NCI-H526 (cell line): ENCODE data around the gene ZNF341.
"Not testable (repeated sequence)": the region's sequence is repeated elsewhere in the genome, so short reads cannot be mapped to it uniquely, and the experiment has no call there.

Experiments used
- DNase-seq, 2 experiments: peaks; one replicate each; lab custom pipeline; 2025; lab: John Stamatoyannopoulos, UW

ZNF341 gene

DNA sequence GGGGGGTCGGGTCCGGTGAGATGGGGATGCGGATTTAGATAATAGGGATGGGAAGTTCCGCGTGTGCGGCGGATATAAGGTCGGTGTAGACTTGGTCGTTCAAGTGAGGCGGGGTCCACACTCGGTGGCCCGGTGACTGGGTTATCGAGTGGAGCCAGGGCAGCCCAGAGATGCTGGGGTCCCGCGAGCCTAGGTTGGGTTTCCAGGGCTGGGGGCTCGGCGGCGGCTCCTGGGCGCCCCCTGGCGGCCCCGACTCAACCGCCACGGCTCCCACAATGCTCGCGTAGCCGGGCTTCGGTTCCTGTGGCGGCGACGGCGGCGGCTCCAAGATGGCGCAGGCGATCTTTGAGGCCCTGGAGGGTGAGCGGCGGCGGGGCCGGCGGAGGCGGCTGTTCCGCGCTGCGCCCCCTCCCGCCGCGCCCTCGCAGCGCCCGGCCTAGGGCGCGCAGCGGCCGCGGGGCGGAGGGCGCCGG is at the start of gene ZNF341:
Gene ZNF341 (plus strand): TSS at position 304 of the 473 bp plus-strand sequence. CDS start 26 bp downstream, at position 330.
- peak; percentile 82 to 98 for DNase-seq

DNA sequence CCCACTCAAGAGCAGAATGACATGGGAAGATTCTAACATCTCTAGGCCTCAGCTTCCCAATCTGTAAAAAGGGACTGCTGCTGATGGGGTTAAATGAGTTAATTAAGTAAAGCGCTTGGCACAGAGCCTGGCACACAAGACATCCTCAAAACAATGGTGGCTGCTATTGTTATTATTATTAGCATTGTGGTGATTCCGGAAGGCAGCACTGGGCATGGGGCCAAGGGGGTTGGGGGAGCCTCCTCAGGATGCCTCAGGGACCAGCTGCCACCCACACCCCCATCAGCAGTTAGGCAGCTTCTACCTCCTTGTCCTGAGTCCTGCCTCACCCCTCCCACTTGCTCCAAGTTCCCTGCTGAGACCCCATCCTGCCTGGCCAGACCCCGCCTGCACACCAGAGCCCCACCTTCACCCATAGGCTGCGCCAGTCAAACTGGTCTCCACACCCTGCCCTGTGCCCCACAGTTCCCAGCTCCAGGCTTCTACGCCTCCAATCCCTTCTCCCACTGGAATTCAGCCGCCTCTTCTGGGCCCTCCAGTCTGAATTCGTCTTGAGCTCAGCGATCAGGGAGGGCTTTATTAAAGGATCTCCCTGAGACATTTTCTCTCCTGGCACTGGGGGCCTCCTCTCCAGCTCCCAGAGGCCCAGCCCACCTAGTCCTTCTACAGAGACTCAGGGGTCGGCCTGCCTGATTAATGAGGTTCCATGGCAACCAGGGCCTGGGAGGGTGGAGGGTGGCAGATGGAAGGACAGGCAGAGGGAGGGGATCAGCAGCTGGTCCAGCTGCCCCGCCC is 47.1 kb upstream of the ZNF341 start:
- peak in 1 of 2 experiments; percentile 65 for DNase-seq

DNA sequence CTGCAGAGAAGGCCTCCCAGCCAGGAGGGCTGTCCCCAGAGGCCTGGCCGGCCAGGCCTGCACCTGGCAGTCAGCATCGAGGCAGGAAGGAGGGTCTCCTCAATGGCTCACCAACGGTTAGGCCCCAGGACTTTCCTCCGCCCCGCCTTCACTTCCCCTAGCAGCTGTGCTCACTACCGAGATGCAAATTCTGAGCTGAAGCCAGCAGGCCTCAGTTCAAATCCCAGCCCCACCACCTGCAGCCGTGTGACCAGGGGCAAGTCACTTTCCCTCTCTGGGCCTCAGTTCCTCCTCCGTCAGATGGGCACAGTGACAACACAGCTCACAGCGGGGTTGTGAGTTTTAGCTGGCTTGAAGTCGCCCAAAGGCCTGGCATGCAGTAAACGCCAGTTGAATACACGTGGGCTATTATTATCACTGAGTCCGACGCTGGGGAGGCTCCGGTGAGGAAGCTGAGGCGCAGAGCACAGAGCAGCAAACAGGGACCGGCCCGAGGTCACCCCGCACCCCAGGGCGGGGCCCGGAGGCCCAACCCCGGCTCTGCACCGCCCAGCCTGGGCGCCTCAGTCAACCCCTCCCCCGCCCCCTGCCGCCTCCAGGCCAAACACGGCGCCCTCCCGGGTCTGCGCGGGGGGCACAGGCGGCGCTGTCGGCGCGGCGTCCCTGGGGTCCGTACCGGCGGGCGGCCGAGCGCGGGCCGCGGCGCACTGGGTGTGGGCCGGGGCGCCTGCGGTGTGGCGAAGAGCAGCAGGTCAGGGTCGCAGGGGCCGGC is 46.3 kb upstream of the ZNF341 start:
- DNase-seq = peak; percentile 80 to 94

DNA sequence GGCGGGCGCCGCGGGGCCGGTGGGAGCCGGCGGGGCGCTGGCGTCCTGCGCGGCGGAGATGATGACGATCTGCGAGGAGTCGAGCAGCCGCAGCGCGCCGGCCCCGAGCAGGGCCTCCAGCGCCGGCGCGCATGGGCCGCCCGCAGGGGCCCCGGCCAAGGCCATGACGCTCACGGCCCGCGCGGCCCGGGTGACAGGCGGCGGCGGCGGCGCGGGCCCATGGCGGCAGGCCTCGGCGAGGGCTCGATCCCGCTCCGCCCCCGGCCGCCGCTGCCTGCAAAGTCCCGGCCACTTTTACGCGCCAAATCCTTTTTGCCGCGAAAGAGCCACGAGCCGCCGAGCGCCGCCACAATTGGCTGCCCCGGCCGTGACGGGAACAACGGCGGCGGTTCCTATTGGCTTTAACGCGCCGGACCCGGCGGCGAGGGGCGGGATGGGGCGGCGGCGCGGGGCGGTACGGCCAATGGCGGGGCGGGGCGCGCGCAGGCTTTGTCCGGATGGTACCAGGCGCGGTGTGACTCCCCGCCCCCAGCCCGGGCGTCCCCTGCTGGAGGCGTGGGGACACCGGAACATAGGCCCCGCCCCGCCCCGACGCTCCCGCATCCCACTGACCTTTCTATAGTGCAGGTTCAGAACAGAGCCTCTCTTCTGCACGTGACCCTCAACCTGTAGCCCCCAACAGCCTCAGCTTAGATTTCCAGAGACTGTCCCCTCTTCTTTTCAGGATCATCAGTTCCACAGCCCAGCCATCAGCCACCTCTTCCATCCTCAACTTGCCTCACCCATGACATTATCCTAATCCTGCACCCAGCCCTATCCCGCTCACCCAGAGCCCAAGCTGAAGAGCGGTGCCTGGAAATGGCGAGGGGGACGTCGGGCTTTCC is 45.5 kb upstream of the ZNF341 start, which contains the start of gene E2F1:
Gene E2F1 (minus strand): TSS at position 286 of the 884 bp plus-strand sequence. CDS start 121 bp downstream, at position 165.
- DNase-seq = peak; percentile 88 to 99

DNA sequence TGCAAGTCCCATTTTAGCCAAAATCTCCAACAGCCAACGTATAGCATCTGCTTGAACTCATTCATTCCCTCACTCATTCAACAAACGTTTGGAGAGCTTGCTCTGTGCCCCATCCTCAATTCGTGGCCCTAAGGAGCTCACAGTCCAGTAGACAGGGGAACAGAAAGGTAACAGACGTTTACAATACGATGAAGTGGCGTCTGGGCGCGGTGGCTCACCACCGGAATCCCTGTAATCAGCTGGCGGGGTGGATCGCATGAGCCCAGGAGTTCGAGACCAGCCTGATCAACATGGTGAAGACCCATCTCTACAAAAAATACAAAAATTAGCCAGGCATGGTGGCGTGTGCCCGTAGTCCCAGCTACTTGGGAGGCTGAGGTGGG is 44.8 kb upstream of the ZNF341 start:
- no peak for DNase-seq

DNA sequence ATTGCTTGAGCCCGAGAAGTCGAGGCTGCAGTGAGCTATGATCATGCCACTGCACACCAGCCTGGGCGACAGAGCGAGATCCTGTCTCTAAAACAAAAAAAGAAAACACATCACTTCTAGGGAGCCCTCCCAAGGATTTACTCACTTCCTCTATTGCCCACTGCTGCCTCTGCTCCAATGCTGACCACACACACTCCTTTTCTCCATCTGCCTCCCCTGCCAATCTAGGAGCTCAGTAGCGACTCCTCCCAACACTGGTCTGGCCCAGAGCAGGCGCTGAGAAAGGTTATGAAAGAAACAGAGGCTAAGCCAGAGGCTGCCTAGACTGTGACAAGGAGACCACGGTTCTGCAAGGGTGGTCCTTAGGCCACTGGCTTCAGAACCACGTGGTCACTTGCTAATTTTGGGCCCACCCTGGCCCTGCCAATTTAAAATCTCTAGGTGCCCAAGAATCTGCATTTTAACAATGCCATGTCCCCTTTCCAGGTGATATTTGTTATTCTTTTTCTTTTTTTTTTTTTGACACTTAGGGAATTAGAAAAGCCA is 44.4 kb upstream of the ZNF341 start:
- DNase-seq = no peak

DNA sequence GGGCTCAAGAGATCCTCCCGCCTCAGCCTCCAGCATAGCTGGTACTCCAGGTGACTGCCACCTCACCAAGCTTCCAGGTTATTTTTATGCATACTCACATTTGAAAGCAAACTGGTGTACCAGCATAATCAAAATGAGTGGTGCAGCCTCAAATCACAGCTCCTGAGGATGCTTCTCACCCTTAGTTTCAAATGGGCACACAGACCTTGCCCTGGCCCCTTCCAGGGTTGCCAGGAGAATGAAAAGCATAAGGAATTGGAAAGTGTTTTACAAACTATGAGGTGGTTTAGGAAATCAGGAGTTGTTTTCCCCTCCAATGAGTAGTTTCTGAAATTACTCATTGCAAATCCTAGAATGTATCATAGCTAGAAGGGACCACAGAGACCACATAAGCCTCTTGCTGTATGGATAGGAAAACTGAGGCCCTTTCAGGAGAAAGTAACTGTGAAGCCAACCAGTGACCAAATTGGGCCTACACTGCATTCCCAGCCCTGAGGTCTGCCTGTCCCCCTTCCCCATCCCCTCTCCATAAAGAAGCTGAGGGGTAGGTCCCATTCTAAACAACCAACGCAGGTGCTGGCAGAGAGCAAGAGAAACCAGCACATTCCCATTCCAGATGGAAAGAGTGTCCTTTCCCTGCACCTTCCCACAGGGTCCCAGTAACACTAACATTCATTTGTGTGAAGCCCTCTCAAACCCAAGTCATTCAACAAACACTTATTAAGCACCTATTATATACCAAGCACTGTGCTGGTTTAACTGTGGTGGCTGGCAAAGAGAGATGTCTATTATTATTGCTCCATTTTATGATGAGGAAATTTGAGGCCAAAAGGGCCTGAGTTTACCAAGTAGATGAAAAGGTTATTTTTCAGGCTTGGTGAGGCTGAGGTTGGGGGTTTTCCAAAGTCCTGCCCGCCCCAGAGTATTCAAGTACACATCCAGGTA is 43.5 kb upstream of the ZNF341 start:
- no peak for DNase-seq

DNA sequence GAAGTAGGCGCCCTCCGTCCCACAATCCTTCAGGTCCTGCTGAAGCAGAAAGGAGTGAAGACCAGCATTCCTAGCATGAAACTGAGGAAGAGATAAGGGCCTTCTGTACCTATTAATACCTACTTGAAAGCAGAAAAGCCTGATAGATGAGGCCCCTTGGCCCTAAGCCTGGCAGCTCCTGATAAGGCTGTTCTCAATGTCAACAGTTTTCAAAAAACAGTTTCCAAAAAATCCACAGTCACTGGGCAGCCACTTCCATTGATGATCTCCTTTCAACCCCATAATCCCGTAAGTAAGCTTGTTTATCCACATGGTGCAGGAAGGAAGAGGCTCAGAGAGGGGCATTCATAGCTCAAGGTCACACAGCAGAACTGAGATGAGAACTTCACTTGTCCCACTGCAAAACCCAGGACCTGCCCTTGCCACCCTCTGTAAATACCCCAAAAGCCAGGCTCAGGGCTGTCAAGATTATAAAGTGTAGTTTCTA is 42.8 kb upstream of the ZNF341 start:
- no peak for DNase-seq

DNA sequence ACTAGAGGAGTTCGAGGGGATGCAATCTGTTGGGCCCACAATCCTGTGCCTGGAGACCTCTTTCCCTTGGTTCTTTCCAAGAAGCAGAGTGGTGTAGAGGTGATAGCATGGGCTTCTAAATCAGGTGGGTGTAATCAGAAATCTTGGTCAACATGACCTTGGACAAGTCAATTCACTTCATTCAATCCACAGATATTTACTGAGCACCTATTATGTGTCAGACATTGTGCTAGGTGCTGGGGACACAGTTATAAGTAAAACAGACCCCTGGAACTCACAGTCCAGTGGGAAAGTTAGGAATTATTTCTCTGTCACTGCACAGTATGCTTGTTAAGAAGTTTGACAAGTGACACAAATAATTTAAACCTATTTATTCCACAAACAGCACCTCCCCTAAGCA is 42.3 kb upstream of the ZNF341 start:
- no peak for DNase-seq

DNA sequence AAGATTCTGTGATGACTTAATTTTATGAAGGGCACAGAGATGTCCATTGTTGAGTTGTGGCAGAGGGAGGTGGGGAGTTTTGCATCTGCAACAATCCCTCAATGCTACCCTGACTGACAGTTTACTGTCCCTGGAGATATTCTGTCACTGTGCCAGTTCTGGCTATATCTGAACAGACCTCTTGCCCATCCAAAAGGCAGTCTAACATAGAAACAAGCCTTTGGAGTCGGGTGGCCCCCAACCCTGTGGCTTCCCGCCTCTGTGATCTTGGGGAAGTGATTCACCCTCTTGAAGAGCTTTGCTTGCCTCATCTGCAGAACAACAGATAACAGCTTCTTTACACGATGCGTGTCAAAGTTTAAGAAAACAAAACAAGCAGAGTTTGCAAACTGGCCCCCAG is 41.8 kb upstream of the ZNF341 start:
- DNase-seq = no peak

DNA sequence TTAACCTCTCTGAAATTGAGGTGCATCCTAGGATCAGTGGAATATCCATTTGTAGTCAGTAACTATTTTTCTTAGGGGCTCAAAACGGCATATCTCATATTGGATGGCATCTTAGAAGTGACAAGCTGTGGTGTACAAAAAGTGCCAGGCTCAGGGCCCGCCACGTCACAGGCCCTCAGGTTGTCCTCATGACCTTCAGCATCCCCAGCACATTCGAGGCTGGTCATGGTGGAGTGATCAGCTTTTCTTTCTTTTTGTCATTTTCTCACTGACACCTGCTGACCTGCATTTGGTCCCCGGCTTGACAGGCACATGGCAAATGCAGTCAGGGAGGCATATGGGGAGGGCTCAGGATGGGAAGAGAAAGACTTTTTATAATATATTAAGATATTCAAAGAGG is 38.5 kb upstream of the ZNF341 start:
- DNase-seq = no peak

DNA sequence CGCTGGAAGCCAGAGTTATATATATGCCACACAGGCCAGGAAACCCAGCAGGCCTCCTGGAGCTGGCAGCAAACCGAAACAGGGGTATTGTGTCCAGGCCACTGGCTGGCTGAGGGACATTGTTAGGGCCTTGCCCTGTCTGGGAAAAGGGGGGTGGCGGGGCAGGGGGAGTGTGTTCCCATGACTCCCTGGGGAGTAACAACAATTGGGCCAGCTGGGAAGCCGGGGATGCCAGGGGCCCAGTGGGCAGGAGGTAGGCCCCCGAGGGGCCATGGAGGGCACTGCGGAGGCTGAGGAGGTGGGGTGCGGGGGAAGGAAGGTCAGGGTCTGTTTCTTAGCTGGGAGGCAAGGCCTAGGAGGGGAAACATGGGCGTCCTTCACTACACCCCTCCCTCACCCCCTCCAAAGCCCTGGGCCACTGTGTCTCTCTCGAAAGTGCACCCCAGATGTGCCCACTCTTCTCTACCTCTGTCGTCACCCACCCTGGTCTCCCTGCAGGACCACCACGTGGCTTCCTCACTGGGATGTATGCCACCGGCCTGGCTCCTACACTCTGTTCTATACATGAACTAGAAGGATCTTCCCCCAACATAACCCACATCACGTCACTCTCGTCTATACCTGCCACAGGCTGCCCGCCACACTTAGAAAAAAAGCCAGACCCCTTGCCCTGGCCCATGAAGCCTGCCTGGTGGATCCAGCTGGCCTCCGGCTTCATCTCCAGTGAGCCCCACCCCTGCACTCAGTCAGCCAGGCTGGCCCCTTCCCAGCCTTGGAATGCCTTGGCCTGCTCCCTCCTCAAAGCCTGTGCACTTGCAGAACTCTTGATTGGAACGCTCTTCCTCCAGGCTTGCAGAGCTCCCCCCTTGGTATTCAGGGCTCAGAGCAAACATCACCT is 37.8 kb upstream of the ZNF341 start:
- no peak for DNase-seq

DNA sequence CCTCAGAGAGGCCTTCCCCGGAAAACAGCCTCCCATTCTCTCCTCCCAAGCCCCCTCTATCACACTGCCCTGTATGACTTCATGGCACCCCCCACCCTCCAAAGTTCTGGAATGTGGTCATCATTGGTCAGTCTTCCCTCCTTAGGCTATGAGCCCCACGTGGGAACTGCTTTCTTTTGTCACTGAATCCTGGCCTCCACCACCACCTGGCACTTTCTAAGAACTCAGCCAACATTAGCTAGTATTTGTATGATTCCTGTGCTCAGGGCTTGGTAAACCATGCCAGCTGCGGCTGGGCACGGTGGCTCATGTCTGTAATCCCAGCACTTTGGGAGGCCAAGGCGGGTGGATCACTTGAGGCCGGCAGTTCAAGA is 37.2 kb upstream of the ZNF341 start:
- no peak for DNase-seq

DNA sequence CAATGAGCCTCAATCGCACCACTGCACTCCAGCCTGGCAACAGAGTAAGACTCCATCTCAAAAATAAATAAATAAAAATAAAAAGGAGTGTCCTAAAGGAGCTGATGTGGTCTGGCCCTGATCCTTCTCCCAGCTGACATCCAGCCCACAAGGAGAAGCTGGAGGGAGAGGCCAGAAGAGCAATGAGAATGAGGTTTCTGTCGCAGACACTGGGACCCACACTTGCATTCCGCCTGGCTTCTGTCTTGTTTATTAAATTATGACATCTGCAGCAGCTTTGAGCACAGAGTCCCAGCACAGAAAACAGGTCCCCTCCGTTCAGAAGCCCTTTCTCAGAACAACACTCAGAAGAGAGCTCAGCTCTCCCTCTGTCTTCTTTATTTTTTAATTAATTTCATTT is 35.3 kb upstream of the ZNF341 start:
- DNase-seq = no peak

DNA sequence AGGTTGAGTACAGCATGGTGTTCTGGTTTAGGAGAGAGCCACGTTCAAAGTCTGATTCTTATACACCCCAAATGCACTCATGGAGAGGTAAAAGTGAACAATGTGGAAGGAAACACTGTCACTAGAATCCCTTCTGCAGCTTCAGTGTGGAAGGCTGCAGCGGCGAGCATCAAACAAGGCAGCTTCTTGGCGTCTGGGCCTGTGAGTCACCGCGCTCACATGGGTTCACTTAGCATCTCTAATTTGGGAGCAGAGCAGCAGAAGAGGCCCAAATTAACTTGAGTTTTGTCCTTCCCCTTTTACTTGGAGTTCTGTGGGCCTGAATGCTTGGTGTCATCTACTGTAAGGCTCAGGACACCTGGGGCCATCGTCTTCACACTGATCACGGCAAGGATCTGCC is 34.7 kb upstream of the ZNF341 start:
- no peak for DNase-seq

DNA sequence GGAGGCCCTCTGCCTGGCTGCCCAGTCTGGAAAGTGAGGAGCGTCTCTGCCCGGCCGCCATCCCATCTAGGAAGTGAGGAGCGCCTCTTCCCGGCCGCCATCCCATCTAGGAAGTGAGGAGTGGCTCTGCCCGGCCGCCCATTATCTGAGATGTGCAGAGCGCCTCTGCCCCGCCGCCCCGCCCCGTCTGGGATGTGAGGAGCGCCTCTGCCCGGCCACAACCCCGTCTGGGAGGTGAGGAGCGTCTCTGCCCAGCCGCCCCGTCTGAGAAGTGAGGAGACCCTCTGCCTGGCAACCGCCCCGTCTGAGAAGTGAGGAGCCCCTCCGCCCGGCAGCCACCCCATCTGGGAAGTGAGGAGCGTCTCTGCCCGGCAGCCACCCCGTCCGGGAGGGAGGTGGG is 32.8 kb upstream of the ZNF341 start:
- DNase-seq = not testable (repeated sequence)

DNA sequence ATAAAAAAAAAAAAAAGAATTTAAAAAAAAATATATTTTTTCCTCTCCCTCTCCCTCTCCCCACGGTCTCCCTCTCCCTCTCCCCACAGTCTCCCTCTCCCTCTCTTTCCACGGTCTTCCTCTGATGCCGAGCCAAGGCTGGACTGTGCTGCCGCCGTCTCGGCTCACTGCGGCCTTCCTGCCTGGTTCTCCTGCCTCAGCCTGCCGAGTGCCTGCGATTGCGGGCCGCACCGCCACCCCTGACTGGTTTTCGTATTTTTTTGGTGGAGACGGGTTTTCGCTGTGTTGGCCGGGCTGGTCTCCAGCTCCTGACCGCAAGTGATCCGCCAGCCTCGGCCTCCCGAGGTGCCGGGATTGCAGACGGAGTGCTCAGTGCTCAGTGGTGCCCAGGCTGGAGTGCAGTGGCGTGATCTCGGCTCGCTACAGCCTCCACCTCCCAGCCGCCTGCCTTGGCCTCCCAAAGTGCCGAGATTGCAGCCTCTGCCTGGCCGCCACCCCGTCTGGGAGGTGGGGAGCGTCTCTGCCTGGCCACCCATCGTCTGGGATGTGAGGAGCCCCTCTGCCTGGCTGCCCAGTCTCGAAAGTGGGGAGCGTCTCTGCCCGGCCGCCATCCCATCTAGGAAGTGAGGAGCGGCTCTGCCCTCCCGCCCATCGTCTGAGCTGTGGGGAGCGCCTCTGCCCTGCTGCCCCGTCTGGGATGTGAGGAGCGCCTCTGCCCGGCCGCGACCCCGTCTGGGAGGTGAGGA is 30.9 kb upstream of the ZNF341 start:
- DNase-seq = not testable (repeated sequence)

DNA sequence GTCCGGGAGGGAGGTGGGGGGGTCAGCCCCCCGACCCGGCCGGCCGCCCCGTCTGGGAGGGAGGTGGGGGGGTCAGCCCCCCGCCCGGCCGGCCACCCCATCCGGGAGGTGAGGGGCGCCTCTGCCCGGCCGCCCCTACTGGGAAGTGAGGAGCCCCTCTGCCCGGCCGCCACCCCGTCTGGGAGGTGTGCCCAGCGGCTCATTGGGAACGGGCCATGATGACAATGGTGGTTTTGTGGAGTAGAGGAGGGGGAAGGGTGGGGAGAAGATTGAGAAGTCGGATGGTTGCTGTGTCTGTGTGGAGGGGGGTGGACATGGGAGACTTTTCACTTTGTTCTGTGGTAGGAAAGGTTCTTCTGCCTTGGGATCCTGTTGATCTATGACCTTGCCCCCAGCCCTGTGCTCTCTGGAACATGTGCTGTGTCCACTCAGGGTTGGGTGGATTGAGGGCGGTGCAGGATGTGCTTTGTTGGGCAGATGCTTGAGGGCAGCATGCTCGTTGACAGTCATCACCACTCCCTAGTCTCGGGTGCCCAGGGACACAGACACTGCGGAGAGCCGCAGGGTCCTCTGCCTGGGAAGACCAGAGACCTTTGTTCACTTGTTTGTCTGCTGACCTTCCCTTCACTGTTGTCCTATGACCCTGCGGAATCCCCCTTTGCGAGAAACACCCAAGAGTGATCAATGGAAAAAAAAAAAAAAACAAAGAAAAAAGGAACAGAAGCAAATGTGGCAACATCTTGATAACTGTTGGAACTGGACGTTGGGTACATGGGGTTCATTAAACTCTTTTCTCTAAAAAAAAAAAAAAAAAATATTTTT is 30.0 kb upstream of the ZNF341 start:
- DNase-seq = no peak
